Kidney (tissue), 14 donors: ENCODE measurements around the gene SNX32. TPM values are rescaled to one million over a fixed set of nuclear protein-coding genes. Genes with fewer than 3 reads are reported as not detected.
A peak's percentile ranks its signal among the peaks of the same experiment; 100 is the strongest.

Experiments used
- DNase-seq, 5 donors: peaks; one replicate each; pipeline ENCODE4 v3.0.0-alpha.2; 2013 to 2020
- FAIRE-seq: peaks from 2 replicates; lab custom pipeline; 2012; peaks lifted over from hg19 to GRCh38; lab: Jason Lieb, UNC
- H3K27ac ChIP-seq, 2 donors: one replicate each; pipeline ENCODE4 v1.7.0; 2013; ENCODE audit warnings: low read depth in 2 of 2, low read length in 2 of 2, inconsistent platforms in 1 of 2
- H3K27me3 ChIP-seq: one replicate; pipeline ENCODE4 v1.7.1; 2013; ENCODE audit warnings: low read length, inconsistent platforms; ENCODE audit not compliant: control insufficient read depth, insufficient read depth
- H3K36me3 ChIP-seq, 3 donors: one replicate each; pipeline versions ENCODE4 v1.7.0 to v1.7.1; 2013; ENCODE audit warnings: low read length in 3 of 3, control low read depth in 1 of 3, inconsistent platforms in 1 of 3; ENCODE audit not compliant: insufficient read depth in 3 of 3, control insufficient read depth in 2 of 3
- H3K4me1 ChIP-seq, 3 donors: one replicate each; pipeline versions ENCODE4 v1.7.0 to v1.7.1; 2013; ENCODE audit warnings: low read length in 3 of 3, inconsistent platforms in 1 of 3, low read depth in 1 of 3; ENCODE audit not compliant: control insufficient read depth in 2 of 3, insufficient read depth in 2 of 3
- H3K4me3 ChIP-seq, 3 donors: one replicate each; pipeline versions ENCODE4 v1.7.0 to v1.8.1; 2013; ENCODE audit warnings: low read length in 3 of 3, control low read depth in 1 of 3, inconsistent platforms in 1 of 3
- H3K9ac ChIP-seq, 3 donors: one replicate each; pipeline versions ENCODE4 v1.7.0 to v1.7.1; 2013; ENCODE audit warnings: low read length in 3 of 3, control low read depth in 1 of 3, inconsistent platforms in 1 of 3
- H3K9me3 ChIP-seq, 3 donors: one replicate each; pipeline versions ENCODE4 v1.7.0 to v1.7.1; 2013; ENCODE audit warnings: low read length in 3 of 3, control low read depth in 1 of 3, inconsistent platforms in 1 of 3; ENCODE audit not compliant: control insufficient read depth in 2 of 3, insufficient read depth in 1 of 3
- CTCF ChIP-seq: IDR thresholded peaks from 3 replicates; pipeline ENCODE4 v1.5.1; 2012; ENCODE audit warnings: mild to moderate bottlenecking, moderate library complexity, borderline replicate concordance; ENCODE audit not compliant: insufficient read depth; ENCODE audit errors: extremely low read depth
- intact Hi-C: fragments of 100-400 bp; cut with DNase I; formaldehyde crosslinking; loops from one replicate; pipeline ENCODE4 v1.11.1; 2022
- polyA plus RNA-seq: library from polyadenylated mRNA; stranded (reverse); fragments of 350-450 nt; fragmentation: Illumina TruSeq; extraction: RNeasy Lipid Tissue Mini Kit (QIAGEN cat#74804); gene quantifications from one replicate; pipeline ENCODE4 v1.2.3, GENCODE V29; 2014; ENCODE audit warnings: low read depth, low replicate concordance; ENCODE audit not compliant: insufficient read depth
- total RNA-seq: library from RNA; stranded (reverse); fragmentation: NEBNext Ultra II Directional; extraction: Animal tissue kit (Norgen Biotek cat#: 25700); gene quantifications from one replicate; pipeline ENCODE4 v1.2.1, GENCODE V29; 2021
- donor health status: control.
- donor health status: control.
- donor health status: control.
- donor health status: control.
- donor health status: control.
- donor health status: DM: yes; HTN: yes; CAD: no.
- donor health status: Normal renal cell carcinoma (clear cell type).

The SNX32 gene
- total and polyA plus RNA-seq, 2 donors from 2014 or later = 0.43 to 1.0 TPM

GRCh38 chr11:65870706-65871681 lies 37.2 kb downstream of the SNX32 start:
- Histone ChIP-seq H3K4me3 (peak overlapping the region in 1 of 3 donors; percentile 20), H3K9me3 (no peaks in the 10 kb centered on the region), H3K36me3 (peaks cover 0 to 15% (median 2%) of the 10 kb centered on the region in 3 donors), H3K9ac (peak overlapping the region in 1 of 3 donors; percentile 73), H3K4me1 (peaks cover 0 to 16% (median 3%) of the 10 kb centered on the region in 3 donors), H3K27me3 (no peaks in the 10 kb centered on the region), H3K27ac (peak overlapping the region in 1 of 2 donors; percentile 32)
- intact Hi-C loops = no loop called here
- peak in 2 of 5 donors; percentile 29 to 90 for DNase-seq
- TF ChIP-seq CTCF = no peak
- no peak for FAIRE-seq

DNA sequence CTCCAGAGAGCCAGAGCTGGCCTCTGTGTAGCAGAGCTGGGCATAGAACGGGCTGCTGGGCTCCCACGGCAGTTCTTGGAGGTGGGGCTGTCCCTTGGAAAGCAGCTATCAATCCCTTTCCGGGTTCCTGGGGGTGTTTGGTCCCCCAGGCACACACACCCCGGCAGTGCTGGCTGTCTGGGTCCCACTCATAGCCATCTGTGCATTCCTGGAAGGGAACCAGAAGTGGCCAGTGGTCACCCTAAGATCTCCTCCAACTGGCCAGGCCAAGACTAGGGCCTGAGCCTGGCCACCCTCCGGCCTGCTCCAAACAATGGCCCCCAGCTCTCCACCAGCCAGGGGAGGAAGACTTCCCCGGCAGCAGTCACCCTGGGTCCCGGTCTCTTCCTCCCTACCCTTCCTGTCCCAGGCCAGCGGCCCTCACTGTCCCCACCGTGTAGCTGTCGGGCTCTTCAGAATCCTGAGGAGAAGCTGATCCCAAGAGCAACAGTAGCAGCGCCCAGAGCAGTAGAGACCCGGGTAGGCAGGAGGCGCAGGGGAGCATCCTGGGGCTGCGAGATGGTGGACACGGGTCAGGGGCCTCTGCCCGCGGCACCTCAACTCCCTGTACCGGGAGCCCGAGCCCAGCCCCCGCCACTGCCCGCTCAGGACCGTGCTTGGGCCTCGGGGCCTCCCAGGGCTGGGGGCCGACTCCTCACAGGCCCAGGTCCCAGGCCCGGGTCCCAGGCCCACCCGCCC lies 38.2 kb downstream of the SNX32 start:
- Histone ChIP-seq H3K9me3 (no peaks in the 10 kb centered on the region), H3K9ac (peak overlapping the region in 2 of 3 donors; percentile 73 to 80), H3K4me1 (peaks cover 0 to 16% (median 3%) of the 10 kb centered on the region in 3 donors), H3K27ac (peak overlapping the region; percentile 70 to 76), H3K4me3 (peak overlapping the region; percentile 20 to 50 (median 44)), H3K36me3 (peaks cover 0 to 9% (median 2%) of the 10 kb centered on the region in 3 donors), H3K27me3 (no peaks in the 10 kb centered on the region)
- TF ChIP-seq CTCF = no peak
- FAIRE-seq (no peak), DNase-seq (peak in 4 of 5 donors; percentile 31 to 86 (median 42))
- intact Hi-C loops = no loop called here

DNA sequence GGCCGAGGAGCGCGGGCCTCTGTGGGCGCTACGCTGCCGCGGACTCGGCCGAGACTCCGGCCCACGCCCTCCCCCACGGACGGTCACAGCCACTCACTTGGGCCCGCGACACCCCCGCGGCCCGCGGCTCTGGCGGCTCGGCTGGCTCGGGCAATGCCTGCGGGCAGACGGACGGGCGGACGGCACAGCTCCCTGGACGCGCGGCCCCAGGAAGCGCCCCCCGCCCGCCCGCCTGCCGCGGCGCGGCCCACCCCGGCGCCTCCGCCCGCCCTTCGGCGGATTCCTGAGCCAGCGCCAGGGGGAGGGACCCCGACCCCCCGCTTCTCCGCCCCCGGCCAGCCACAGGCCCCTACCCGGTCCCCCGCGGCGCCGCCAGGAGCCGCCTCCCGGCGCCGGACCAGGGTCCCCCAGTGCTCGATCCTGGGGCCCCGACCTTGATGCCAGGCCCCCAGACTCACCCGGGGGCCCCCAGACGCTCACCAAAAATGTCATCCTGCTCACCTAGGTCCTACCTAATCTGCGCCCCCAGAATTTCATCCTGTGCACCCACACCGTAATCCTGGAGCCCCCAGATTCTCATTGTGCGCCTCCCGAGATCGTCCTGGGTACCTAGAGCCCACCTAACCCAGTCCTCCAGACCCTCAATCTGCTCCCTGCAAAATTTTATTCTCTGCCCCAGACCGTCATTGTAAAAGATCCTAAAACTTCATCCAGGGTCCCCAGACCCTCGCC lies 39.0 kb downstream of the SNX32 start, which contains the start of gene EFEMP2:
Gene EFEMP2, minus strand, starts transcription at position 215 of the 732 bp plus-strand sequence. CDS start 446 bp downstream, outside the sequence.
- no peak for TF ChIP-seq CTCF
- peak within 1 kb of the TSS; percentile 29 to 80 (median 80) for H3K9ac ChIP-seq
- intact Hi-C loops = no loop called here
- H3K9me3 ChIP-seq = no peaks in the 10 kb centered on the region
- H3K36me3 ChIP-seq = peaks cover 0 to 6% (median 0%) of the 10 kb centered on the region in 3 donors
- H3K4me1 ChIP-seq = peaks cover 0 to 16% (median 3%) of the 10 kb centered on the region in 3 donors
- H3K27me3 ChIP-seq = no peaks in the 10 kb centered on the region
- no peak for FAIRE-seq
- peak within 1 kb of the TSS; percentile 66 to 71 (median 70) for H3K4me3 ChIP-seq
- peak; percentile 59 to 90 (median 77) for DNase-seq
- H3K27ac ChIP-seq = peak within 1 kb of the TSS; percentile 84 to 85
